GM19463 (cell line): ENCODE measurements around the gene ERCC5.

Experiments
- ATAC-seq: cut with Tn5 transposase; IDR thresholded peaks from one replicate; pipeline ENCODE4 v1.9.1; 2021; ENCODE audit warnings: mild to moderate bottlenecking, moderate library complexity; ENCODE audit not compliant: unreplicated experiment

The ERCC5 gene

GRCh38 chr13:102914339-102914930, 68.6 kb downstream of the ERCC5 start:
- no peak for ATAC-seq

GRCh38 chr13:102915393-102915930, 69.6 kb downstream of the ERCC5 start:
- ATAC-seq = no peak

GRCh38 chr13:102917019-102917418, 71.2 kb downstream of the ERCC5 start:
- no peak for ATAC-seq

GRCh38 chr13:102922184-102922583, 76.4 kb downstream of the ERCC5 start:
- no peak for ATAC-seq
